HCT116 (cell line): ENCODE results near the gene SLC45A2. TPM values are rescaled to one million over a fixed set of nuclear protein-coding genes. Genes with fewer than 3 reads are reported as not detected.

Experiments
- ATAC-seq: fragments of 200-7000 bp; cut with Tn5 transposase; 2 replicates; pipeline ENCODE4 v1.9.1; 2020; ENCODE audit warnings: mild to moderate bottlenecking, moderate library complexity
- BruUV-seq: library from RNA; stranded (reverse); fragments of 400-500 nt; replicated peaks from 2 replicates; lab custom pipeline; 2021; lab: Mats Ljungman, UMichigan
- CTCF ChIA-PET: fragments of 300-600 bp; sonication (Branson Sonifier 250); formaldehyde crosslinking; loops from one replicate; lab custom pipeline; 2021; ENCODE audit warnings: antibody characterized with exemption; lab: Charles Lee
- POLR2A ChIA-PET: fragments of 300-600, 350-600 bp; sonication (Branson Sonifier 250); formaldehyde crosslinking; loops from one replicate; lab custom pipeline; 2021; ENCODE audit warnings: antibody characterized with exemption; lab: Charles Lee
- RAD21 ChIA-PET, 2 experiments: fragments of 300-600 bp; sonication (Branson Sonifier 250); formaldehyde crosslinking; loops; one replicate each; lab custom pipeline; 2023; ENCODE audit warnings: low total read pairs in 2 of 2; ENCODE audit not compliant: uncharacterized antibody in 2 of 2, unreplicated experiment in 2 of 2, low non-redundant PET in 1 of 2; lab: Charles Lee
- DNase-seq: peaks from one replicate; pipeline ENCODE4 v3.0.0-alpha.2; 2010; ENCODE audit warnings: low read depth, low spot score
- H2AFZ ChIP-seq: fragments of 200-600 bp; shearing (Covaris generic), sonication (generic); 2 replicates; pipeline ENCODE4 v1.6.1; 2017; ENCODE audit warnings: low read depth, mixed run types, mixed read lengths, antibody characterized with exemption, low read length; ENCODE audit not compliant: poor library complexity, severe bottlenecking
- H3K27ac ChIP-seq: 2 replicates; pipeline ENCODE4 v1.5.1; 2012; ENCODE audit warnings: low read depth, low read length
- H3K27me3 ChIP-seq: fragments of 200-600 bp; sonication (generic); 2 replicates; pipeline ENCODE4 v1.6.1; 2016; ENCODE audit warnings: mixed run types, low read length, mixed read lengths; ENCODE audit not compliant: insufficient read depth
- H3K36me3 ChIP-seq, 2 experiments: fragments of 200-500 bp in 1 of 2; fragments of 200-600 bp in 1 of 2; sonication (Bioruptor generic) in 1 of 2; sonication (generic) in 1 of 2; 2 replicates each; pipeline versions ENCODE4 v1.5.1 to v1.6.1; 2014 to 2016; ENCODE audit warnings: low read length in 2 of 2, inconsistent platforms in 1 of 2, mixed read lengths in 1 of 2, mixed run types in 1 of 2; ENCODE audit not compliant: insufficient read depth in 2 of 2, control insufficient read depth in 1 of 2
- H3K4me1 ChIP-seq, 2 experiments: fragments of 200-600 bp in 1 of 2; sonication (generic) in 1 of 2; 2 replicates each; pipeline versions ENCODE4 v1.5.1 to v1.6.1; 2012 to 2017; ENCODE audit warnings: low read length in 2 of 2, inconsistent platforms in 1 of 2, mild to moderate bottlenecking in 1 of 2, mixed read lengths in 1 of 2, mixed run types in 1 of 2, moderate library complexity in 1 of 2; ENCODE audit not compliant: insufficient read depth in 2 of 2, control insufficient read depth in 1 of 2
- H3K4me2 ChIP-seq: fragments of 200-600 bp; sonication (generic); 2 replicates; pipeline ENCODE4 v1.6.1; 2017; ENCODE audit warnings: mixed run types, low read length, mixed read lengths
- H3K4me3 ChIP-seq, 2 experiments: fragments of 200-600 bp in 1 of 2; sonication (generic) in 1 of 2; replicated peaks in 1 of 2; 2 replicates each; pipeline ENCODE4 v1.5.1; 2011 to 2016; ENCODE audit warnings: low read length in 2 of 2, control low read depth in 1 of 2, low read depth in 1 of 2, mild to moderate bottlenecking in 1 of 2, mixed read lengths in 1 of 2, mixed run types in 1 of 2
- H3K79me2 ChIP-seq: fragments of 200-600 bp; sonication (generic); 2 replicates; pipeline ENCODE4 v1.6.1; 2017; ENCODE audit warnings: mild to moderate bottlenecking, mixed run types, low read length, moderate library complexity, mixed read lengths; ENCODE audit not compliant: insufficient read depth
- H3K9ac ChIP-seq: fragments of 200-600 bp; sonication (generic); 2 replicates; pipeline ENCODE4 v1.6.1; 2016; ENCODE audit warnings: low read length, mixed read lengths
- H3K9me2 ChIP-seq: fragments of 200-600 bp; sonication (generic), shearing (Covaris generic); 2 replicates; pipeline ENCODE4 v1.6.1; 2017; ENCODE audit warnings: mixed run types, mild to moderate bottlenecking, moderate library complexity; ENCODE audit not compliant: insufficient read depth
- H3K9me3 ChIP-seq, 2 experiments: fragments of 200-500 bp in 1 of 2; fragments of 200-600 bp in 1 of 2; sonication (Bioruptor generic) in 1 of 2; sonication (generic) in 1 of 2; 2 replicates each; pipeline ENCODE4 v1.6.1; 2014 to 2017; ENCODE audit warnings: low read length in 2 of 2, mixed read lengths in 2 of 2, inconsistent platforms in 1 of 2, low read depth in 1 of 2, mild to moderate bottlenecking in 1 of 2, mixed run types in 1 of 2, moderate library complexity in 1 of 2; ENCODE audit not compliant: control insufficient read depth in 1 of 2, insufficient read depth in 1 of 2
- H4K20me1 ChIP-seq: fragments of 200-600 bp; sonication (generic), shearing (Covaris generic); 2 replicates; pipeline ENCODE4 v1.6.1; 2017; ENCODE audit warnings: mixed run types, mild to moderate bottlenecking, moderate library complexity; ENCODE audit not compliant: insufficient read depth
- ATF3 ChIP-seq: IDR thresholded peaks from 2 replicates; pipeline ENCODE4 v1.6.1; 2012
- CEBPB ChIP-seq: IDR thresholded peaks from 2 replicates; pipeline ENCODE4 v1.6.1; 2012; ENCODE audit warnings: low read depth
- CTCF ChIP-seq, 3 experiments: fragments of 200-600 bp in 1 of 3; sonication (generic) in 1 of 3; IDR thresholded peaks in 2 of 3; conservative IDR thresholded peaks in 1 of 3; 2 replicates each; pipeline ENCODE4 v1.5.1; 2012 to 2017; ENCODE audit warnings: low read depth in 2 of 3, low read length in 2 of 3, antibody characterized with exemption in 1 of 3, borderline replicate concordance in 1 of 3, control low read depth in 1 of 3, mild to moderate bottlenecking in 1 of 3, mixed read lengths in 1 of 3, mixed run types in 1 of 3, moderate library complexity in 1 of 3; ENCODE audit not compliant: insufficient read depth in 1 of 3
- ELF1 ChIP-seq: IDR thresholded peaks from 2 replicates; pipeline ENCODE4 v1.6.1; 2012; ENCODE audit warnings: low read depth, borderline replicate concordance
- JUND ChIP-seq: IDR thresholded peaks from 2 replicates; pipeline ENCODE4 v1.6.1; 2012
- POLR2AphosphoS5 ChIP-seq: IDR thresholded peaks from 2 replicates; pipeline ENCODE4 v1.6.1; 2011; ENCODE audit warnings: mild to moderate bottlenecking, low read depth, low read length, moderate library complexity
- ZFX ChIP-seq: fragments of 450-650 bp; IDR thresholded peaks from 2 replicates; pipeline ENCODE4 v1.6.1; 2017
- ZNF274 ChIP-seq: fragments of 200-500 bp; sonication (Bioruptor generic); IDR thresholded peaks from 2 replicates; pipeline ENCODE4 v1.6.1; 2014; ENCODE audit warnings: mild to moderate bottlenecking, low read depth, low read length, inconsistent platforms
- intact Hi-C: fragments of 100-400 bp; cut with micrococcal nuclease; formaldehyde crosslinking; loops from 2 replicates; pipeline ENCODE4 v1.10.0; 2022
- total RNA-seq: library from RNA; stranded (reverse); gene quantifications from one replicate; pipeline ENCODE4 v1.2.1, GENCODE V29; 2021; ENCODE audit not compliant: unreplicated experiment

SLC45A2 gene
- total RNA-seq, 1 experiment from 2014 or later = not detected

- no peak for ATAC-seq
- no peak for DNase-seq
- TF ChIP-seq CTCF (IDR thresholded peaks at IDR 0.05 in 2 of 3, conservative IDR thresholded peaks at IDR 0.05 in 1 of 3; ENCODE audit: borderline replicate concordance in 1 of 3, insufficient read depth in 1 of 3, low read depth in 2 of 3, low read length in 2 of 3) (no peak), CEBPB (no peak), POLR2AphosphoS5 (no peak), ZNF274 (no peak), ZFX (no peak), JUND (no peak), ATF3 (no peak), ELF1 (no peak)
- TF ChIP-seq, all 23 proteins: peak for 0
- H3K9me2 ChIP-seq = no peaks in the 10 kb centered on the region
- H3K9ac ChIP-seq = no peak overlapping the region
- no peak overlapping the region for H3K27ac ChIP-seq
- no peak overlapping the region for H3K4me2 ChIP-seq
- BruUV-seq = no TSS peak
- CTCF ChIA-PET = no interaction called here
- POLR2A ChIA-PET = no interaction called here
- RAD21 ChIA-PET = no interaction called here
- no peaks in the 10 kb centered on the region for H3K4me1 ChIP-seq
- H3K9me3 ChIP-seq = no peaks in the 10 kb centered on the region
- H3K4me3 ChIP-seq = no peak overlapping the region
- peaks cover 8% of the 10 kb centered on the region for H3K27me3 ChIP-seq
- H2AFZ ChIP-seq = no peak overlapping the region
- intact Hi-C loops = no loop called here
- no peaks in the 10 kb centered on the region for H3K79me2 ChIP-seq
- no peaks in the 10 kb centered on the region for H4K20me1 ChIP-seq
- H3K36me3 ChIP-seq = no peaks in the 10 kb centered on the region
Measured at GRCh38 chr5:33968211-33969005, 16.1 kb downstream of the SLC45A2 start.
